Choroid plexus epithelial cell (primary cell): ENCODE data around the gene PADI2.

ENCODE experiments used
- DNase-seq: peaks from one replicate; pipeline ENCODE4 v3.0.0-alpha.2; 2010; ENCODE audit warnings: low read depth
- H3K4me3 ChIP-seq: 2 replicates; pipeline ENCODE4 v1.5.1; 2011; ENCODE audit warnings: low read depth, mild to moderate bottlenecking, control low read depth, low read length, moderate library complexity
- TF ChIP-seq, protein P1 (sequence below): conservative IDR thresholded peaks from 2 replicates; pipeline ENCODE4 v1.5.1; 2011; ENCODE audit warnings: low read depth, mild to moderate bottlenecking, control low read depth, inconsistent platforms, low read length, moderate library complexity

Gene PADI2

GRCh38 chr1:17052641-17053040 lies 66.6 kb downstream of the PADI2 start:
- DNase-seq = no peak
- TF ChIP-seq, protein P1, sequence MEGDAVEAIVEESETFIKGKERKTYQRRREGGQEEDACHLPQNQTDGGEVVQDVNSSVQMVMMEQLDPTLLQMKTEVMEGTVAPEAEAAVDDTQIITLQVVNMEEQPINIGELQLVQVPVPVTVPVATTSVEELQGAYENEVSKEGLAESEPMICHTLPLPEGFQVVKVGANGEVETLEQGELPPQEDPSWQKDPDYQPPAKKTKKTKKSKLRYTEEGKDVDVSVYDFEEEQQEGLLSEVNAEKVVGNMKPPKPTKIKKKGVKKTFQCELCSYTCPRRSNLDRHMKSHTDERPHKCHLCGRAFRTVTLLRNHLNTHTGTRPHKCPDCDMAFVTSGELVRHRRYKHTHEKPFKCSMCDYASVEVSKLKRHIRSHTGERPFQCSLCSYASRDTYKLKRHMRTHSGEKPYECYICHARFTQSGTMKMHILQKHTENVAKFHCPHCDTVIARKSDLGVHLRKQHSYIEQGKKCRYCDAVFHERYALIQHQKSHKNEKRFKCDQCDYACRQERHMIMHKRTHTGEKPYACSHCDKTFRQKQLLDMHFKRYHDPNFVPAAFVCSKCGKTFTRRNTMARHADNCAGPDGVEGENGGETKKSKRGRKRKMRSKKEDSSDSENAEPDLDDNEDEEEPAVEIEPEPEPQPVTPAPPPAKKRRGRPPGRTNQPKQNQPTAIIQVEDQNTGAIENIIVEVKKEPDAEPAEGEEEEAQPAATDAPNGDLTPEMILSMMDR = no peak
- H3K4me3 ChIP-seq = peak overlapping the region; percentile 97

- TF ChIP-seq, protein P1 = no peak
- H3K4me3 ChIP-seq = no peak overlapping the region
- no peak for DNase-seq
These were observed 67.2 kb downstream of the PADI2 start for GRCh38 chr1:17052038-17052437.

GRCh38 chr1:17047924-17048323 lies 71.3 kb downstream of the PADI2 start:
- no peak overlapping the region for H3K4me3 ChIP-seq
- no peak for DNase-seq
- TF ChIP-seq, protein P1 = no peak

DNA sequence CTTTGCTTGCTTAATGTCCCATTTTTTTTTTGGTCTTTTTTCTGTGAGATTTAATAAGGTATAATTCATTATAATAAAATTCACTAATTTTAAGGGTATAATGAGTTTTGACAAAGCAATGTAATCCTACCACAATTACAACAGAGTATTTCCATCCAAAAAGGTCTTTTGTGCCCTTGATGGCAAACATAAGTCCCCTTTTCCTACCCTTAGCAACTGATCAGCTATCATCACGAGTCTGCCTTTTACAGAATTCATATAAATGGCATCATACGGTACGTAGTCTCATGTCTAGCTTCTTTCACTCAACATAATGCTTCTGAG lies 73.0 kb downstream of the PADI2 start:
- no peak for DNase-seq
- no peak overlapping the region for H3K4me3 ChIP-seq
- TF ChIP-seq, protein P1 = no peak

GRCh38 chr1:17045634-17046333 lies 73.5 kb downstream of the PADI2 start:
- H3K4me3 ChIP-seq = peak overlapping the region; percentile 41
- peak; percentile 85 for DNase-seq
- TF ChIP-seq, protein P1 = peak; percentile 72

GRCh38 chr1:17045150-17045549 lies 74.1 kb downstream of the PADI2 start:
- TF ChIP-seq, protein P1 = no peak
- DNase-seq = no peak
- H3K4me3 ChIP-seq = no peak overlapping the region

GRCh38 chr1:17043676-17044075 lies 75.6 kb downstream of the PADI2 start:
- no peak overlapping the region for H3K4me3 ChIP-seq
- DNase-seq = no peak
- TF ChIP-seq, protein P1 = no peak
